ENCODE data around the gene PRKCH.

The PRKCH gene

GRCh38 chr14:61386173-61386772, 64.9 kb downstream of the PRKCH start (continued):
- TF ChIP-seq ZNF792 (tag by site-specific recombination; IDR thresholded peaks at IDR 0.05) (no peak), ZEB2 (tag by site-specific recombination; IDR thresholded peaks at IDR 0.05) (no peak), ZNF37A (tag by site-specific recombination; IDR thresholded peaks at IDR 0.05) (no peak), ZNF202 (tag by site-specific recombination; IDR thresholded peaks at IDR 0.05; ENCODE audit: borderline replicate concordance) (no peak), KLF7 (tag by site-specific recombination; IDR thresholded peaks at IDR 0.05; ENCODE audit: borderline replicate concordance) (no peak)

GRCh38 chr14:61387076-61387475, 65.7 kb downstream of the PRKCH start:
- no peaks in the 10 kb centered on the region for H3K36me3 ChIP-seq (ENCODE audit: control insufficient read depth in 2 of 2, insufficient read depth in 1 of 2, low read length in 2 of 2)
- no peaks in the 10 kb centered on the region for H3K9me3 ChIP-seq (ENCODE audit: control insufficient read depth, insufficient read depth, low read depth, low read length)
- no peak overlapping the region for H3K27ac ChIP-seq (ENCODE audit: extremely low read depth, low read depth, low read length)
- ChIA-PET POLR2A (no interaction called here), CTCF (no interaction called here)
- TF ChIP-seq ZNF175 (tag by site-specific recombination; IDR thresholded peaks at IDR 0.05) = no peak
- no peak for TF ChIP-seq ZFP37 (tag by site-specific recombination; IDR thresholded peaks at IDR 0.05)
- no peak for TF ChIP-seq ZNF114 (tag by site-specific recombination; IDR thresholded peaks at IDR 0.05)
- TF ChIP-seq ZNF639 (tag by site-specific recombination; IDR thresholded peaks at IDR 0.05) = no peak
- no peak for TF ChIP-seq ZNF548 (tag by site-specific recombination; IDR thresholded peaks at IDR 0.05)
- no peak for TF ChIP-seq PBX3 (CRISPR knock-in tag; IDR thresholded peaks at IDR 0.05)
- TF ChIP-seq ZSCAN5A (tag by site-specific recombination; IDR thresholded peaks at IDR 0.05) = no peak
- TF ChIP-seq ZNF843 (tag by site-specific recombination; IDR thresholded peaks at IDR 0.05) = no peak
- no peak for TF ChIP-seq ZNF202 (tag by site-specific recombination; IDR thresholded peaks at IDR 0.05; ENCODE audit: borderline replicate concordance)
- TF ChIP-seq ZNF292 (tag by site-specific recombination; IDR thresholded peaks at IDR 0.05; ENCODE audit: borderline replicate concordance, low read depth) = no peak
- no peak for TF ChIP-seq ZNF555 (tag by site-specific recombination; conservative IDR thresholded peaks at IDR 0.05)
- TF ChIP-seq ZNF426 (tag by site-specific recombination; IDR thresholded peaks at IDR 0.05) = no peak
- TF ChIP-seq ZNF561 (tag by site-specific recombination; IDR thresholded peaks at IDR 0.05; ENCODE audit: borderline replicate concordance) = no peak
- no peak for TF ChIP-seq ZNF404 (tag by site-specific recombination; IDR thresholded peaks at IDR 0.05)
- no peak for TF ChIP-seq ZSCAN30 (tag by site-specific recombination; IDR thresholded peaks at IDR 0.05)
- no peak for TF ChIP-seq ZNF155 (tag by site-specific recombination; IDR thresholded peaks at IDR 0.05)
- TF ChIP-seq KLF9 (tag by site-specific recombination; IDR thresholded peaks at IDR 0.05; ENCODE audit: low read depth) = no peak
- no peak for TF ChIP-seq ZNF174 (tag by site-specific recombination; IDR thresholded peaks at IDR 0.05)
- no peak for TF ChIP-seq ZNF580 (tag by site-specific recombination; IDR thresholded peaks at IDR 0.05)
- peaks cover 11% of the 10 kb centered on the region for H3K4me1 ChIP-seq (ENCODE audit: control insufficient read depth, insufficient read depth, low read length)
- no peak overlapping the region for H3K4me3 ChIP-seq (ENCODE audit: low read depth, low read length)
